ENCODE results near the gene AP3S2. TPM values are rescaled to one million over a fixed set of nuclear protein-coding genes. Genes with fewer than 3 reads are reported as not detected.

Gene AP3S2
- total RNA-seq, 6 experiments from 2014 or later, result 30.9 to 37.9 (median 33.4) TPM

DNA sequence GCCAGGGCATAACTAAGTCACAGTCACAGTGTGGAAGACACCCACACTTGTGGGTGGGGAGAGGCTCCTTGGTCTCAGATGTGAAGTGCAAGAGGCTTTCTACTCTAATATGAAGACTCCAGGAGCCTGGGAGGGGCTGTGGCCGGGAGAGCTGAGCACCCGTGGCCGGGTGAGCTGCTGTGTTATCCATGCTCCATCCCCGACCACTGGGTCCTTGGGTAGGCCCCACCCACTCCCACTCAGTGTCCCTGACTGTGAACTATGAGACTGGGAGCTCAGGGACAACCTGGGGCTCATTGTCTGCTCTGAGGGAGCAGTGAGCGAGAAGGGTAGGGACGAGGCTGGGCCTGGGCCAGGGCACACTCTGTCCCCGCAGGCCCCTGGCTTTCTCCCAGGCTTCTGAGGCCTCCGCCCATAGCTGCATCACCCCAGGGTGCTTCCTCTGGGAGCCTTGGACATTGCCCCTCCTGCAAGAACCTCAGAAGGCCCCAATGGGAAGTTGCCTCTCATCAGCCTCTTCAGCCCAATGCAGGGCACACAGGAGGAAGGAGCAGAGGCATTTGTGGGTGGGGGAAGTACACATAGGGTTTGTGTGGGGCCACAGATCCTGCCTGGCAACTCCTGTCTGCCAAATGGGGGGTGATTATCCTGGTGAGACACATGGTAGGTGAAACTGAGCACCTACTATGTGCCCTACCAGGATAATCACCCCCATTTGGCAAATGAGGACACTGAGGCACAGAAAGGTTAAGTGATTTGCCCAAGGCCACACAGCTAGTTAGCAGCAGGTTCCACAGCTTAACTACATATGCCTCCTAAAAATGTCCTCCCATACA, 81.6 kb downstream of the AP3S2 start:
- Mint-ChIP-seq H3K4me3 (peak overlapping the region; percentile 94), H3K27me3 (ENCODE audit: insufficient read depth) (peaks cover 4% of the 10 kb centered on the region), H3K4me1 (ENCODE audit: low read depth) (peaks cover 78% of the 10 kb centered on the region), H3K27ac (peak overlapping the region; percentile 81), H3K36me3 (ENCODE audit: low read depth) (peaks cover 26% of the 10 kb centered on the region), H3K9me3 (no peaks in the 10 kb centered on the region)
- TF ChIP-seq, protein P1, sequence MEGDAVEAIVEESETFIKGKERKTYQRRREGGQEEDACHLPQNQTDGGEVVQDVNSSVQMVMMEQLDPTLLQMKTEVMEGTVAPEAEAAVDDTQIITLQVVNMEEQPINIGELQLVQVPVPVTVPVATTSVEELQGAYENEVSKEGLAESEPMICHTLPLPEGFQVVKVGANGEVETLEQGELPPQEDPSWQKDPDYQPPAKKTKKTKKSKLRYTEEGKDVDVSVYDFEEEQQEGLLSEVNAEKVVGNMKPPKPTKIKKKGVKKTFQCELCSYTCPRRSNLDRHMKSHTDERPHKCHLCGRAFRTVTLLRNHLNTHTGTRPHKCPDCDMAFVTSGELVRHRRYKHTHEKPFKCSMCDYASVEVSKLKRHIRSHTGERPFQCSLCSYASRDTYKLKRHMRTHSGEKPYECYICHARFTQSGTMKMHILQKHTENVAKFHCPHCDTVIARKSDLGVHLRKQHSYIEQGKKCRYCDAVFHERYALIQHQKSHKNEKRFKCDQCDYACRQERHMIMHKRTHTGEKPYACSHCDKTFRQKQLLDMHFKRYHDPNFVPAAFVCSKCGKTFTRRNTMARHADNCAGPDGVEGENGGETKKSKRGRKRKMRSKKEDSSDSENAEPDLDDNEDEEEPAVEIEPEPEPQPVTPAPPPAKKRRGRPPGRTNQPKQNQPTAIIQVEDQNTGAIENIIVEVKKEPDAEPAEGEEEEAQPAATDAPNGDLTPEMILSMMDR (IDR thresholded peaks at IDR 0.05), result no peak
- DNase-seq, result peak; percentile 61

DNA sequence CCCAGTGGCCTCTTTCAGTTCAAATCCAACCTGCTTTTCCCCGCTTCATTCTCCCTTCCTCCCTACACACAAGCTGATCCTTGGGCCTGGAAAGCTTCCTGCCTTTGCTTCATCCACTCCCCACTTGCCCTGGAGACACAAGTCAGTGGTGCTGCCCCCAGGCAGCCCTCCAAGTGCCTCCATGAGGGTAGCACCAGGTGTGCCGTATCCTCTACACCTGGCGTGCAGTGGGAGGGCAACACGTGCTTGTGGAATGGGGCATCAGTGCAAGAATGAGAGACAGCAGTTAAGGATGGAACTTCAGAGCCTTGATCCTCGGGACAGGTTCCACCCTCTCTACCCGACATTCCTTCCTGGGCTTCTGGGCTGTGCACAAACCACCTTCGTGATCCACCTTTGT, 83.0 kb downstream of the AP3S2 start:
- Mint-ChIP-seq H3K27me3 (ENCODE audit: insufficient read depth) (peaks cover 4% of the 10 kb centered on the region), H3K9me3 (no peaks in the 10 kb centered on the region), H3K4me3 (peak overlapping the region; percentile 34; the same call in 1 of the 2 replicates), H3K36me3 (ENCODE audit: low read depth) (peaks cover 21% of the 10 kb centered on the region), H3K27ac (peak overlapping the region; percentile 57), H3K4me1 (ENCODE audit: low read depth) (peaks cover 72% of the 10 kb centered on the region)
- no peak for DNase-seq
- TF ChIP-seq, protein P1 (IDR thresholded peaks at IDR 0.05), result no peak

DNA sequence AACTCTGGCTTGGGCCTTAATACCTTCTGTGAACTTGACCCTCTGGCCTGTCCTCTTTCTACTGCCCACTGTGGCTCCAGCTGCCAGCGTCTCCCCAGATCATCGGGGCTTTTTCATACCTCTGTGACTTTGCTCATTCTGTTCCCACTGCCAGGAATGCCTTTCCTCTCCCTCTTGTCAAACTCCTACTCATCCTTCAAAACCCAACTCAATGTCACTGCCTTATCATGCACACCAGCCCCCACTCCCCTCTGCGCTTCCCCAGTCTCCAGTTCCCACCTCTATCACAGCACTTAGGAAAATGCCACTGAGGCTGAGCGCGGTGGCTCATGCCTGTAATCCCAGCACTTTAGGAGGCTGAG, 84.0 kb downstream of the AP3S2 start:
- TF ChIP-seq, protein P1 (IDR thresholded peaks at IDR 0.05), result no peak
- no peak for DNase-seq
- Mint-ChIP-seq H3K4me1 (ENCODE audit: low read depth) (peaks cover 62% of the 10 kb centered on the region), H3K36me3 (ENCODE audit: low read depth) (peaks cover 23% of the 10 kb centered on the region), H3K4me3 (no peak overlapping the region), H3K27ac (peak overlapping the region; percentile 44), H3K27me3 (ENCODE audit: insufficient read depth) (peaks cover 1% of the 10 kb centered on the region), H3K9me3 (no peaks in the 10 kb centered on the region)

DNA sequence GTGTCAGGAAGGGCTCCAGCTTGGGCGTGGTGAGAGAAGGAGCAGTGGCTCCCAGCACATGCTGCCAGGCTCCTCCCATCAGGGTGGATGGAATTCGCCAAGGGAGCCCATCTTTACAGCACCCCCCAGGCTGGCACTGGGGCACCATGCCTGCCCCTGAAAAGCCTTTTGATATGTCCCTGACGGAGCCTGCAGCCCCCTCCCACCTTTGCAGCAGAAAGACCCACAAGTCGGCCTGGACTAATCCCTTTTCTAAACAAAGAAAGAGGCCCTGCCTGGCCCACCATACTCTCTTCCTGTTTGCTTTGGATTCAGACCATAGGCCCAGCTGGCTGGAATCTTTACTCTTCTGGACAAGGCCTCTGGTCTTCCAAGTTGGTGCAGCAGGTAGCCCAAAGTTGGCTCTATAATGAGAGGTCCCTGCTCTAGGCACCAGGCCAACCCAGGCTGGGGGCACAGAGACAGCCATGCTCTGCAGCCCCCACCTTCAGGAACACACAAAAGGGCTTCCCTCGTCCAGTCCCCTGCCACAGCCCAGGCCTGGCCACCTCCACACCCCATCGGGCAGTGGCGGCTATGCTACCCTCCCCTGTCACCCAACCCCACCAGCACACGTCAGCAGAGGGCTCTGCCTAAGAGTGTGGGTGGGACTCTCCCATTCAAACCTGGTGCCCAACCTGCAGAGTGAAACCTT, 84.6 kb downstream of the AP3S2 start:
- Mint-ChIP-seq H3K9me3 (no peaks in the 10 kb centered on the region), H3K36me3 (ENCODE audit: low read depth) (peaks cover 28% of the 10 kb centered on the region), H3K27me3 (ENCODE audit: insufficient read depth) (peaks cover 1% of the 10 kb centered on the region), H3K27ac (peak overlapping the region; percentile 44), H3K4me1 (ENCODE audit: low read depth) (peaks cover 62% of the 10 kb centered on the region), H3K4me3 (no peak overlapping the region)
- TF ChIP-seq, protein P1 (IDR thresholded peaks at IDR 0.05), result no peak
- no peak for DNase-seq

DNA sequence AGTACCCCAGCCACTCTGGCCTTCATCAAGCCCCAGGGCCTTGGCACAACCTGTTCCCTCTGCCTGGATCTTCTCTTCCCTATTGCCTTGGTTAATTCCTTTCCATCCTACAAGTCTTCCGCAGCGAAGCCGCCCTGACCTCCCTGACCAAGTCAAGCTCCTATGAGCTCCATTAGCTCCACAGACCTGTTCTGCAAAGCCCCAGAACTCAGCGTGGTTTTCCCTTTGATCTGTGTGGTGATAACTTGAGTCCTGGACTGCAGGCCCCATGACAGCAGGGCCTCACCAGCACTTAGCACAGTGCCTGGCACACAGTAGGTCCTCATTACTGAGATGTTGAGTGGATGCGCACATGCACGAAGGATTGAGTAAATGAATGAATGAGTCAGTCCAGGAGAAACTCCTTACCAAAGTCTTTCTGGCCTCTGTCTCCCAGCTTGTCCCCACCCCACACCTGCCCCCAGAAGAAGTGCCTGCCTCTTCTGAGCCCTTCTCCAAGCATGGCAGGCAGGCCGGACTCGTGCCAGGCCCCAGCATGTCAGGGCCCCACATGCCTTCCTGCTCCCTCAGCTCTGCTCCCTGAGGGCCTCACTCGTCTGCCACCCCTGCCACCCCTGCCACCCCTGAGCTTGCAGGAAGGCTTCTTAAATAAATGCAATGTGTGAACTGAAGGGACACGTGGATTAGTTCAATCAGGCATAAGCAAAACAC, 85.5 kb downstream of the AP3S2 start:
- peaks cover 28% of the 10 kb centered on the region for H3K36me3 Mint-ChIP-seq (ENCODE audit: low read depth)
- TF ChIP-seq, protein P1 (IDR thresholded peaks at IDR 0.05), result no peak
- H3K4me1 Mint-ChIP-seq (ENCODE audit: low read depth), result peaks cover 62% of the 10 kb centered on the region
- H3K4me3 Mint-ChIP-seq, result no peak overlapping the region
- H3K27me3 Mint-ChIP-seq (ENCODE audit: insufficient read depth), result no peaks in the 10 kb centered on the region; the same call in none of the 2 replicates
- H3K9me3 Mint-ChIP-seq, result no peaks in the 10 kb centered on the region
- H3K27ac Mint-ChIP-seq, result peak overlapping the region; percentile 24
- DNase-seq, result no peak

Measured in HFFc6 (cell line).